ENCODE measurements around the gene SPATA21. TPM values are rescaled to one million over a fixed set of nuclear protein-coding genes. Genes with fewer than 3 reads are reported as not detected.

Gene SPATA21
- total RNA-seq, 1 donor from 2014 or later, result not detected

DNA sequence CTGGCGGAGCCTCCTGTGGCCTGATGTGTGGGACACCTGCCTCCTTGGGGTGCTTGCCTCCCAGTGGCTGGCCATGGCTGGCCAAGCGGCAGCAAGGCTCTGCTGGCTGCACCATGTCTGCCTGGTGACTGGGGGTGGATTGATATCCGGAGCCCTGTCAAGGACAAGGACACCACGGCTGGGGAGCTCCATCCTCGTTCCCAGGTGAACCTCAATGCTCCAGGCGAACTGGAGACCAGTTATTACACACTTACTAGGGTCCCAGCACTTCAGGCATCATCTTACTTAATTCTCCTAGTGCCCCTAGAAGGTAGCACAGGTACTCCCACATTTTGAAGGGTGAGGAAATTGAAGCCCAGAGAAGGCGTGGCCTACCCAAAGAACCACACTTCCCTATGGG, 15.2 kb downstream of the SPATA21 start:
- no peak overlapping the region for H3K27ac Mint-ChIP-seq
- no peak for DNase-seq (ENCODE audit: low spot score, unreplicated experiment)
- H3K4me1 Mint-ChIP-seq (ENCODE audit: low read depth), result no peaks in the 10 kb centered on the region
- TF ChIP-seq, protein P1, sequence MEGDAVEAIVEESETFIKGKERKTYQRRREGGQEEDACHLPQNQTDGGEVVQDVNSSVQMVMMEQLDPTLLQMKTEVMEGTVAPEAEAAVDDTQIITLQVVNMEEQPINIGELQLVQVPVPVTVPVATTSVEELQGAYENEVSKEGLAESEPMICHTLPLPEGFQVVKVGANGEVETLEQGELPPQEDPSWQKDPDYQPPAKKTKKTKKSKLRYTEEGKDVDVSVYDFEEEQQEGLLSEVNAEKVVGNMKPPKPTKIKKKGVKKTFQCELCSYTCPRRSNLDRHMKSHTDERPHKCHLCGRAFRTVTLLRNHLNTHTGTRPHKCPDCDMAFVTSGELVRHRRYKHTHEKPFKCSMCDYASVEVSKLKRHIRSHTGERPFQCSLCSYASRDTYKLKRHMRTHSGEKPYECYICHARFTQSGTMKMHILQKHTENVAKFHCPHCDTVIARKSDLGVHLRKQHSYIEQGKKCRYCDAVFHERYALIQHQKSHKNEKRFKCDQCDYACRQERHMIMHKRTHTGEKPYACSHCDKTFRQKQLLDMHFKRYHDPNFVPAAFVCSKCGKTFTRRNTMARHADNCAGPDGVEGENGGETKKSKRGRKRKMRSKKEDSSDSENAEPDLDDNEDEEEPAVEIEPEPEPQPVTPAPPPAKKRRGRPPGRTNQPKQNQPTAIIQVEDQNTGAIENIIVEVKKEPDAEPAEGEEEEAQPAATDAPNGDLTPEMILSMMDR (IDR thresholded peaks at IDR 0.05; ENCODE audit: unreplicated experiment), result no peak
- no peaks in the 10 kb centered on the region for H3K36me3 Mint-ChIP-seq (ENCODE audit: insufficient read depth)
- no peaks in the 10 kb centered on the region for H3K9me3 Mint-ChIP-seq (ENCODE audit: low read depth)
- H3K27me3 Mint-ChIP-seq, result peaks cover 20% of the 10 kb centered on the region
- no peak overlapping the region for H3K4me3 Mint-ChIP-seq (ENCODE audit: low read depth)

DNA sequence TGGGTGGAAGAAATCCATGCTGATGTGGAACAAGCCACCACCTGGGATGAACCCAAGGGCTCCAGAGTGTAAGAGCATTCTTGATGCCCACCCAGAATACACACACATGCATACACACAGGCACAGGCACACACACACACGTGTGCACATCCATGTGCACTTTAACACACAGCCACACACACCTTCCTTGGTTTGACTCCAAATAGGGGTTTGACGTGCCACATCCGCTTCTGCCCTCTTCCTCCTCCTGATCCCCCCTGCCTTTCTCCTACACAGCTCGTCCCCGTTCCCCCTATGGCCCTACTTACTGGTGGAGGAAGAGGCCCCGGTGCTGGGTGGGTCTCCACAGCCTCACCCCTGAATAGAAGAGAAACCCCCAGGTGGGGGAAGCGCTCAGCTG, 16.0 kb downstream of the SPATA21 start:
- H3K9me3 Mint-ChIP-seq (ENCODE audit: low read depth), result no peaks in the 10 kb centered on the region
- no peak overlapping the region for H3K4me3 Mint-ChIP-seq (ENCODE audit: low read depth)
- no peak overlapping the region for H3K27ac Mint-ChIP-seq
- H3K4me1 Mint-ChIP-seq (ENCODE audit: low read depth), result no peaks in the 10 kb centered on the region
- no peak for DNase-seq (ENCODE audit: low spot score, unreplicated experiment)
- H3K36me3 Mint-ChIP-seq (ENCODE audit: insufficient read depth), result no peaks in the 10 kb centered on the region
- TF ChIP-seq, protein P1 (IDR thresholded peaks at IDR 0.05; ENCODE audit: unreplicated experiment), result no peak
- H3K27me3 Mint-ChIP-seq, result peaks cover 20% of the 10 kb centered on the region

DNA sequence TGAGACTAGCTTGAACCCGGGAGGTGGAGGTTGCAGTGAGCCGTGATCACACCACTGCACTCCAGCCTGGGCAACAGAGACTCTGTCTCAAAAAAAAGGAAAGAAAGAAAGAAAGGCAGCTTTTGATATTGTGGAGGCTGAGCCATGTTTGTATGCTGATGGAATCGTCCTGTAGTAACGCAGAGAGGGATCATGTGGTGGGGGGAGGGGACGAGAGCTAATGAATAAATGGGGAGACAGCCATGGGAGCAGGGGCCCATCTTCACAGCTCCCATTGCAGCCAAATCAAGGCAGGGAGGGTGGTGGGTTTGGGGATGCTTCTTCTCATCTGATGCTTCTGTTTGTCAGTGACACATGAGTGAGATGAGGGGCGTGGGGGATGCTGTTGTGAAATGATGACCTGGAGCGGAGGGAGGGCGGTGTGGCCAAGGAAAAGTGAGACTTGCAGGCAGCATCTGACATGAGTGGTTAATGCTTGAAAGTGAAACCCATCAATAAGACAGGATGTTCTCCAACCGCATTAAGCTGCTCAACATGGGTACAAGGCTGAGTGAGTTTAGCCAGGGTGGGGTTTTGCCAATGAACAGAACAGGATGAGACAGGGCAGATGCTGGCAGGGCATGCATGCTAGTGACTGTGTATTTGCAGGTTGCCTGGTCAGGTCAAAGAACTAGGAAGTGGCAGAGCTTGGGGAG, 16.7 kb downstream of the SPATA21 start:
- Mint-ChIP-seq H3K36me3 (ENCODE audit: insufficient read depth) (no peaks in the 10 kb centered on the region), H3K27ac (no peak overlapping the region), H3K4me1 (ENCODE audit: low read depth) (no peaks in the 10 kb centered on the region), H3K4me3 (ENCODE audit: low read depth) (no peak overlapping the region), H3K9me3 (ENCODE audit: low read depth) (no peaks in the 10 kb centered on the region), H3K27me3 (peaks cover 20% of the 10 kb centered on the region)
- no peak for DNase-seq (ENCODE audit: low spot score, unreplicated experiment)
- TF ChIP-seq, protein P1 (IDR thresholded peaks at IDR 0.05; ENCODE audit: unreplicated experiment), result no peak

DNA sequence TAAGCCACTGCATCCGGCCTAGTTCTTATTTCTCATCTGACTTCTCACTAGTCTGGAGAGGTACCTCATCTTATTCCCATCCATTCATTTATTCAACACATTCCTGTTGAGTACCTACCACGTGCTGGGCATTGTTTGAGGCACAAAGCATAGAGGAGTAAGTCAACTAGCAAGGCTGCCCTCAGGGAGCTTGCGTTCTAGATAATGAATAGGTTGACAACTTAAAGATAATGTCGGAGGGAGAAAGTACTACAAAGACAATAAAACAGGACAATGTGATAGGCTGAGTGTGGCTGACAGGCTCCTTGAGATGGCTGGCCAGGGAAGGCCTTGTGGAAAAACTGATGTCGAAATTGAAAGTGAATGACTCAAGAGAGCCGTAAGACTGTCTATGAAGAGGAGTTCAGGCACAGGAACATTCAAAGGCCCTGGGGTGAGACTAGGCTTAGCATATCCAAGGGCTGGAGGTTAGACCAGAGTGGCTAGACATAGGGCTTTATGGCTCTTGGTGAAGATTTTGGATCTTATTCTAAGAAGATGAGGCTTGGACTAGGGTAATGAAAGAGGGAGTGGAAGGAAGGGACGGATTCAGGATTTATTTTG, 18.3 kb downstream of the SPATA21 start:
- Mint-ChIP-seq H3K36me3 (ENCODE audit: insufficient read depth) (no peaks in the 10 kb centered on the region), H3K9me3 (ENCODE audit: low read depth) (no peaks in the 10 kb centered on the region), H3K4me3 (ENCODE audit: low read depth) (no peak overlapping the region), H3K27ac (no peak overlapping the region), H3K4me1 (ENCODE audit: low read depth) (no peaks in the 10 kb centered on the region), H3K27me3 (peaks cover 20% of the 10 kb centered on the region)
- no peak for DNase-seq (ENCODE audit: low spot score, unreplicated experiment)
- TF ChIP-seq, protein P1 (IDR thresholded peaks at IDR 0.05; ENCODE audit: unreplicated experiment), result no peak

DNA sequence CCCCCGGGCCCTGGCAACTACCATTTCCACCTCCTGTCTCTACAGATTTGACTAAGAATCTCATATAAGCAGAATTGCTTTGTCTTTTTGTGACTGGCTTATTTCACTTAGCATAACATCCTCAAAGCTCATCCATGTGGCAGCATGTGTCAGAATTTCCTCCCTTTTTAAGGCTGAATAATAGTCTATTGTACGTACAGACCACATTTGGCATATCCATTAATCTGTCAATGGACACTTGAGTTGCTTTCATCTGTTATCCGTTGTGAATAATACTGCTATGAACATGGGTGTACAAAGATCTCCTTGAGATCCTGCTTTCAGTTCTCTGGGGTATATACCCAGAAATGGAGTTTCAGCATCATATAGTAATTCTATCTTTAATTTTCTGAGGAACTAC, 24.0 kb downstream of the SPATA21 start:
- TF ChIP-seq, protein P1 (IDR thresholded peaks at IDR 0.05; ENCODE audit: unreplicated experiment), result no peak
- Mint-ChIP-seq H3K4me3 (ENCODE audit: low read depth) (no peak overlapping the region), H3K36me3 (ENCODE audit: insufficient read depth) (no peaks in the 10 kb centered on the region), H3K27me3 (peaks cover 9% of the 10 kb centered on the region), H3K4me1 (ENCODE audit: low read depth) (no peaks in the 10 kb centered on the region), H3K27ac (no peak overlapping the region), H3K9me3 (ENCODE audit: low read depth) (no peaks in the 10 kb centered on the region)
- no peak for DNase-seq (ENCODE audit: low spot score, unreplicated experiment)
